ENCODE measurements around the gene ZC3H12D. TPM values are rescaled to one million over a fixed set of nuclear protein-coding genes. Genes with fewer than 3 reads are reported as not detected.
"Not testable (repeated sequence)": the region's sequence is repeated elsewhere in the genome, so short reads cannot be mapped to it uniquely, and the experiment has no call there.

The ZC3H12D gene
- total and polyA plus RNA-seq, 2 donors, result 2.3 to 5.8 TPM

DNA sequence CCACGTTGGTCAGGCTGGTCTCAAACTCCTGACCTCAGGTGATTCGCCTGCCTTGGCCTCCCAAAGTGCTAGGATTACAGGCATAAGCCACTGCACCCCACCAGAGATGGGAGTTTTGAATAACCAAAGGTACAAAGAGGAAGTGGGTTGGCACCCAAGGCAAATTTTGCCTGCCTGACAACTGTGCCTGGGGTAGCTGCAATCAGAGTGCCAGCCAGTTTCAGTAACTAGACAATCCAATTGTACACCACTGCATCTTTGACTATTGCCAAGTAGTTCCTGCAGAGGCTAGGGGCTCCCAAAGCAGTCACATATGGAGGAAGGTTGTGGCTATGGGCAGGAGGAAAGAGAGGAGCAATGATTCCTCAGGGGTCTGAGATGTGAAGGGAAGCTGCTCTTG lies 16.6 kb downstream of the ZC3H12D start:
- H3K4me1 ChIP-seq (ENCODE audit: control insufficient read depth in 2 of 2, insufficient read depth in 2 of 2, low read length in 2 of 2), result peaks cover 0 to 15% of the 10 kb centered on the region in 2 donors
- H3K27me3 ChIP-seq (ENCODE audit: control insufficient read depth in 2 of 2, insufficient read depth in 1 of 2, low read length in 1 of 2), result no peaks in the 10 kb centered on the region
- H3K36me3 ChIP-seq (ENCODE audit: control insufficient read depth in 2 of 2, insufficient read depth in 2 of 2, low read length in 1 of 2), result no peaks in the 10 kb centered on the region
- WGBS, result 88% methylated on average over 2 of the region's 2 CpGs
- no peaks in the 10 kb centered on the region for H3K9me3 ChIP-seq (ENCODE audit: control insufficient read depth in 2 of 2, insufficient read depth in 1 of 2, low read length in 1 of 2)
- no peak overlapping the region for H3K27ac ChIP-seq (ENCODE audit: low read depth in 1 of 2, low read length in 1 of 2)
- no peak for DNase-seq (ENCODE audit: low read depth in 6 of 9, low spot score in 9 of 9)
- no peak overlapping the region for H3K4me3 ChIP-seq (ENCODE audit: low read length in 2 of 2)

DNA sequence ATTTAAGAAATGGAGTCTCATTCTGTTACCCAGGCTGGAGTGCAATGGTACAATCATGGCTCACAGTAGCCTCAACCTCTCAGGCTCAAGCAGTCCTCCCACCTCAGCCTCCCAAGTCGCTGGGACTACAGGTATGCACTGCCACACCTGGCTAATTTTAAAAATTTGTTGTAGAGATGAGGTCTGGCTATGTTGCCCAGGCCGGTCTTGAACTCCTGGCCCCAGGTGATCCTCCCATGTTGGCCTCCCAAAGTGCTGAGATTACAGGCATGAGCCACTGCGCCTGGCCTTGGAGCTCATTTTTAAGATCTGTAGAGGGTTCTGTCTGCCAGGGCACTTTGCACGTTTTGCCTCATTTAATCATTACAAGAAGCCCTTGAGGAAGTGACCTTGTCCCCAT lies 17.5 kb downstream of the ZC3H12D start:
- Histone ChIP-seq H3K9me3 (ENCODE audit: control insufficient read depth in 2 of 2, insufficient read depth in 1 of 2, low read length in 1 of 2) (no peaks in the 10 kb centered on the region), H3K27me3 (ENCODE audit: control insufficient read depth in 2 of 2, insufficient read depth in 1 of 2, low read length in 1 of 2) (no peaks in the 10 kb centered on the region), H3K4me3 (ENCODE audit: low read length in 2 of 2) (no peak overlapping the region), H3K36me3 (ENCODE audit: control insufficient read depth in 2 of 2, insufficient read depth in 2 of 2, low read length in 1 of 2) (no peaks in the 10 kb centered on the region), H3K4me1 (ENCODE audit: control insufficient read depth in 2 of 2, insufficient read depth in 2 of 2, low read length in 2 of 2) (peaks cover 0 to 9% of the 10 kb centered on the region in 2 donors), H3K27ac (ENCODE audit: low read depth in 1 of 2, low read length in 1 of 2) (no peak overlapping the region)
- 97% methylated on average over 4 of the region's 4 CpGs for WGBS
- no peak for DNase-seq (ENCODE audit: low read depth in 6 of 9, low spot score in 9 of 9)

DNA sequence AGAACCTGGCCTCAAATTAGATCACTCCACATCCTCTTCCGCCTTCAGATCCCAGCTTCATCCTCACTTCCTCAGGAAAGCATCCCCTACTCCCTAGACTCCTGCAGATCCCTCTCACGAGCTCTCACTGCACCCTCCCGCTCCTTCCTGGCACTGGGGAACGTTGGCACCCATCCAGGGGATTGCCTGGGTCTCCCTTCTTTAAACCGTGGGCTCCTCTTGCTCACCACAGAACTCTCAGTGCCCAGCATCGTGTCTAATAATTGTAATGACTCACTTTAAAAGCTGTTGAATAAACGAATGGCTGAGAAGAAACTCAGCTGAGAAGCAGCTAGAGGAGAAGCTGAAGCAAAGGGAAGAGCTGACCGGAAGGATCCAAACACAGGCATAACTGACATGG lies 20.4 kb downstream of the ZC3H12D start:
- no peak overlapping the region for H3K27ac ChIP-seq (ENCODE audit: low read depth in 1 of 2, low read length in 1 of 2)
- no peak for DNase-seq (ENCODE audit: low read depth in 6 of 9, low spot score in 9 of 9)
- no peaks in the 10 kb centered on the region for H3K9me3 ChIP-seq (ENCODE audit: control insufficient read depth in 2 of 2, insufficient read depth in 1 of 2, low read length in 1 of 2)
- H3K4me3 ChIP-seq (ENCODE audit: low read length in 2 of 2), result no peak overlapping the region
- WGBS, result 83% methylated on average over 8 of the region's 8 CpGs
- H3K36me3 ChIP-seq (ENCODE audit: control insufficient read depth in 2 of 2, insufficient read depth in 2 of 2, low read length in 1 of 2), result no peaks in the 10 kb centered on the region
- peaks cover 0 to 9% of the 10 kb centered on the region in 2 donors for H3K4me1 ChIP-seq (ENCODE audit: control insufficient read depth in 2 of 2, insufficient read depth in 2 of 2, low read length in 2 of 2)
- no peaks in the 10 kb centered on the region for H3K27me3 ChIP-seq (ENCODE audit: control insufficient read depth in 2 of 2, insufficient read depth in 1 of 2, low read length in 1 of 2)

GRCh38 chr6:149463781-149464180 lies 21.0 kb downstream of the ZC3H12D start:
- no peaks in the 10 kb centered on the region for H3K36me3 ChIP-seq (ENCODE audit: control insufficient read depth in 2 of 2, insufficient read depth in 2 of 2, low read length in 1 of 2)
- no peak overlapping the region for H3K4me3 ChIP-seq (ENCODE audit: low read length in 2 of 2)
- WGBS, result 79% methylated on average over 4 of the region's 4 CpGs
- no peaks in the 10 kb centered on the region for H3K9me3 ChIP-seq (ENCODE audit: control insufficient read depth in 2 of 2, insufficient read depth in 1 of 2, low read length in 1 of 2)
- H3K4me1 ChIP-seq (ENCODE audit: control insufficient read depth in 2 of 2, insufficient read depth in 2 of 2, low read length in 2 of 2), result peaks cover 0 to 8% of the 10 kb centered on the region in 2 donors
- no peaks in the 10 kb centered on the region for H3K27me3 ChIP-seq (ENCODE audit: control insufficient read depth in 2 of 2, insufficient read depth in 1 of 2, low read length in 1 of 2)
- no peak overlapping the region for H3K27ac ChIP-seq (ENCODE audit: low read depth in 1 of 2, low read length in 1 of 2)
- no peak for DNase-seq (ENCODE audit: low read depth in 6 of 9, low spot score in 9 of 9)

DNA sequence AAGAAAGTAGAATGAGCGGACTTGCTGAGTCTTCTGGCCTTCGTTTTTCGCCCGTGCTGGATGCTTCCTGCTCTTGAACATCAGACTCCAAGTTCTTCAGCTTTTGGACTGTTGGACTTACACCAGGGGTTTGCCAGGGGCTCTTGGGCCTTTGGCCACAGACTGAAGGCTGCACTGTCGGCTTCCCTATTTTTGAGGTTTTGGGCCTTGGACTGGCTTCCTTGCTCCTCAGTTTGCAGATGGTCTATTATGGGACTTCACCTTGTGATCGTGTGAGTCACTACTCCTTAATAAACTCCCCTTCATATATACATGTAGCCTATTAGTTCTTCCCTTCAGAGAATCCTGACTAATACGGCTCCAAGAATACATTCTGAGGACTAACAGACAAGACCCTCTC lies 22.1 kb downstream of the ZC3H12D start:
- H3K27ac ChIP-seq (ENCODE audit: low read depth in 1 of 2, low read length in 1 of 2); H3K4me3 ChIP-seq (ENCODE audit: low read length in 2 of 2); DNase-seq (ENCODE audit: low read depth in 6 of 9, low spot score in 9 of 9); H3K9me3 ChIP-seq (ENCODE audit: control insufficient read depth in 2 of 2, insufficient read depth in 1 of 2, low read length in 1 of 2); H3K27me3 ChIP-seq (ENCODE audit: control insufficient read depth in 2 of 2, insufficient read depth in 1 of 2, low read length in 1 of 2); H3K36me3 ChIP-seq (ENCODE audit: control insufficient read depth in 2 of 2, insufficient read depth in 2 of 2, low read length in 1 of 2); H3K4me1 ChIP-seq (ENCODE audit: control insufficient read depth in 2 of 2, insufficient read depth in 2 of 2, low read length in 2 of 2): not testable (repeated sequence)
- WGBS, result 97% methylated on average over 7 of the region's 7 CpGs

DNA sequence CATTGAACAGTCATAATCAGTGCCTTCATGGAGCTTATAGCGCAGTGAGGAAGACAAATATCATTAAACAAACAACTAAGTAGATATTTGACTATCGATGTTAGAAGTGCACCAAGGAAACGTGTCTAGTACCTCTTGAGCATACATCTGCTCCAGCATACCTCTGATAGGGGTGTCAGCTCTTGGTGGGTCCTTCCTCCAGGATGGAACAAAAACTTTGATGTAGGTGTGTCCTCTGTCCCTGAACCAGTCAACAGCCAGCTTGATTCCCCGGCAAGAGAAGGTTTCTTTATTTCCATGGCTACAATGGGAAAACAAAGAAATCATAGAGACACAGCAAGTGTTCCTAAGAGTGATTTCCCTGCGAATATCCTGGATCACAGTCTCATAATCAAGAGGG lies 23.1 kb downstream of the ZC3H12D start:
- Histone ChIP-seq H3K4me3 (ENCODE audit: low read length in 2 of 2) (no peak overlapping the region), H3K4me1 (ENCODE audit: control insufficient read depth in 2 of 2, insufficient read depth in 2 of 2, low read length in 2 of 2) (peaks cover 0 to 3% of the 10 kb centered on the region in 2 donors), H3K27ac (ENCODE audit: low read depth in 1 of 2, low read length in 1 of 2) (no peak overlapping the region), H3K36me3 (ENCODE audit: control insufficient read depth in 2 of 2, insufficient read depth in 2 of 2, low read length in 1 of 2) (no peaks in the 10 kb centered on the region), H3K9me3 (ENCODE audit: control insufficient read depth in 2 of 2, insufficient read depth in 1 of 2, low read length in 1 of 2) (no peaks in the 10 kb centered on the region), H3K27me3 (ENCODE audit: control insufficient read depth in 2 of 2, insufficient read depth in 1 of 2, low read length in 1 of 2) (no peaks in the 10 kb centered on the region)
- WGBS, result 87% methylated on average over 5 of the region's 5 CpGs
- no peak for DNase-seq (ENCODE audit: low read depth in 6 of 9, low spot score in 9 of 9)

DNA sequence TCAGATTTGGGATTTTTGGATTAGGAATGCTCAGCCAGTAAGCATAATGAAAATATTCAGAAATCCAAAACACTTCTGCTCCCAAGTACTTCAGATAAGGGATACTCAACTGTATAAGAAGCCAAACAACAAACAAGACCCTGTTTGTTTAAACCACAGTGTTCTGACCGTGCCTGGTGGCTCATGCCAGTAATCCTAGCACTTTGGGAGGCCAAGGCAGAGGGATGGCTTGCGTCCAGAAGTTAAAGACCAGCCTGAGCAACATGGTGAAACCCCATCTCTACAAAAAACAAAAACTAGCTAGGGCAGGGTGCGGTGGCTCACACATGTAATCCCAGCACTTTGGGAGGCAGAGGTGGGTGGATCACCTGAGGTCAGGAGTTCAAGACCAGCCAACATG lies 24.6 kb downstream of the ZC3H12D start:
- not testable (repeated sequence) for DNase-seq (ENCODE audit: low read depth in 6 of 9, low spot score in 9 of 9); H3K9me3 ChIP-seq (ENCODE audit: control insufficient read depth in 2 of 2, insufficient read depth in 1 of 2, low read length in 1 of 2); H3K27ac ChIP-seq (ENCODE audit: low read depth in 1 of 2, low read length in 1 of 2); H3K27me3 ChIP-seq (ENCODE audit: control insufficient read depth in 2 of 2, insufficient read depth in 1 of 2, low read length in 1 of 2); H3K36me3 ChIP-seq (ENCODE audit: control insufficient read depth in 2 of 2, insufficient read depth in 2 of 2, low read length in 1 of 2); H3K4me1 ChIP-seq (ENCODE audit: control insufficient read depth in 2 of 2, insufficient read depth in 2 of 2, low read length in 2 of 2); H3K4me3 ChIP-seq (ENCODE audit: low read length in 2 of 2)
- 97% methylated on average over 3 of the region's 3 CpGs for WGBS

- H3K27ac ChIP-seq (ENCODE audit: low read depth in 1 of 2, low read length in 1 of 2), result no peak overlapping the region
- no peak overlapping the region for H3K4me3 ChIP-seq (ENCODE audit: low read length in 2 of 2)
- no peaks in the 10 kb centered on the region for H3K4me1 ChIP-seq (ENCODE audit: control insufficient read depth in 2 of 2, insufficient read depth in 2 of 2, low read length in 2 of 2)
- H3K9me3 ChIP-seq (ENCODE audit: control insufficient read depth in 2 of 2, insufficient read depth in 1 of 2, low read length in 1 of 2), result no peaks in the 10 kb centered on the region
- DNase-seq (ENCODE audit: low read depth in 6 of 9, low spot score in 9 of 9), result no peak
- no peaks in the 10 kb centered on the region for H3K27me3 ChIP-seq (ENCODE audit: control insufficient read depth in 2 of 2, insufficient read depth in 1 of 2, low read length in 1 of 2)
- H3K36me3 ChIP-seq (ENCODE audit: control insufficient read depth in 2 of 2, insufficient read depth in 2 of 2, low read length in 1 of 2), result no peaks in the 10 kb centered on the region
- WGBS, result 90% methylated on average over 5 of the region's 5 CpGs
Observed at GRCh38 chr6:149459761-149460160, 25.1 kb downstream of the ZC3H12D start.

DNA sequence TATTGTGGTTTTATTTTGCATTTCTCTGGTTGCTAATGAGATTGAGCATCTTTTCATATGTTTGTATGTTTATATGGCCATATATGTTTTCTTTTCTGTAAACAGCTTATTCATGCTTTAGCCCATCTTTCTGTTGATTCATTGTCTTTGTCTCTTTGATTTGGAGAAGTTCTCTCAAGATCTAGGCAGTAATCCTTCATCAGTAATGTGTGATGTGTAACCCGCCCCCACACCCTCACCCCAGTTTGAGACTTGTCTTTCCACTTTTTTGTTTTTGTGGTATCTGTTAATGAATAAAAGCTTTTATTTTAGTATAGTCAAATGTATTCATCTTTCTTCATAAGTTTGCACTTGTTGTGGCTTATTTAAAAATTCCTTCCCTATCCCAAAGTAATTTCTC lies 26.0 kb downstream of the ZC3H12D start:
- H3K27me3 ChIP-seq (ENCODE audit: control insufficient read depth in 2 of 2, insufficient read depth in 1 of 2, low read length in 1 of 2), result no peaks in the 10 kb centered on the region
- 93% methylated on average over 1 of the region's 1 CpG for WGBS
- no peak overlapping the region for H3K4me3 ChIP-seq (ENCODE audit: low read length in 2 of 2)
- H3K9me3 ChIP-seq (ENCODE audit: control insufficient read depth in 2 of 2, insufficient read depth in 1 of 2, low read length in 1 of 2), result no peaks in the 10 kb centered on the region
- no peak for DNase-seq (ENCODE audit: low read depth in 6 of 9, low spot score in 9 of 9)
- peaks cover 0 to 4% of the 10 kb centered on the region in 2 donors for H3K4me1 ChIP-seq (ENCODE audit: control insufficient read depth in 2 of 2, insufficient read depth in 2 of 2, low read length in 2 of 2)
- no peaks in the 10 kb centered on the region for H3K36me3 ChIP-seq (ENCODE audit: control insufficient read depth in 2 of 2, insufficient read depth in 2 of 2, low read length in 1 of 2)
- no peak overlapping the region for H3K27ac ChIP-seq (ENCODE audit: low read depth in 1 of 2, low read length in 1 of 2)

DNA sequence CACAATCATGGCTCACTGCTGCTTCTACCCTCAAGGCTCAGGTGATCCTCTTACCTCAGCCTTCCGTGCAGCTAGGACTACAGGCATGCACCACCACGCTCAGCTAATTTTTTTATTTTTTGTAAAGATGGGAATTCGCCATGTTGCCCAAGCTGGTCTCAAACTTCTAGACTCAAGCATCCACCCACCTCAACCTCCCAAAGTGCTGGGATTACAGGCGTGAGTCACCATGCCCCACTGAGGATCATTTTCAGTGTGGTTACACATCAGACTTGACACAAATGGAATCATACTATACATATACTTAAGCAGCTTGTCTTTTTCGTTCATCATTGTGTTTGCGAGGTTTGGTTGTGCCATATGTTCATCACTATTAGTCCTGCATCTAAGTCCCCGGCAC lies 26.6 kb downstream of the ZC3H12D start:
- no peaks in the 10 kb centered on the region for H3K36me3 ChIP-seq (ENCODE audit: control insufficient read depth in 2 of 2, insufficient read depth in 2 of 2, low read length in 1 of 2)
- no peaks in the 10 kb centered on the region for H3K9me3 ChIP-seq (ENCODE audit: control insufficient read depth in 2 of 2, insufficient read depth in 1 of 2, low read length in 1 of 2)
- no peak overlapping the region for H3K4me3 ChIP-seq (ENCODE audit: low read length in 2 of 2)
- no peak for DNase-seq (ENCODE audit: low read depth in 6 of 9, low spot score in 9 of 9)
- no peaks in the 10 kb centered on the region for H3K27me3 ChIP-seq (ENCODE audit: control insufficient read depth in 2 of 2, insufficient read depth in 1 of 2, low read length in 1 of 2)
- no peak overlapping the region for H3K27ac ChIP-seq (ENCODE audit: low read depth in 1 of 2, low read length in 1 of 2)
- H3K4me1 ChIP-seq (ENCODE audit: control insufficient read depth in 2 of 2, insufficient read depth in 2 of 2, low read length in 2 of 2), result peaks cover 0 to 7% of the 10 kb centered on the region in 2 donors
- WGBS, result 96% methylated on average over 7 of the region's 7 CpGs

Data from thymus (tissue), 11 donors.